Stimulated activated effector memory CD8-positive, alpha-beta T cell treated with anti-CD3 and anti-CD28 coated beads, Interleukin-12 subunit alpha, Interleukin-12 subunit beta, amount 100 ng/mL, for 72 hours (primary cell): ENCODE data around the gene SH3RF3.

Source experiments
- ATAC-seq: fragments of 150-1000 bp; cut with Tn5 transposase; 2 replicates; pipeline ENCODE4 v1.10.0; 2021
- DNase-seq, 2 donors: peaks; one replicate each; pipeline ENCODE4 v3.0.0; 2021 to 2022; ENCODE audit warnings: low spot score in 2 of 2
- H3K27ac Mint-ChIP-seq: one replicate; pipeline ENCODE4 v1.8.0; 2022; ENCODE audit warnings: mild to moderate bottlenecking, mixed read lengths
- H3K36me3 Mint-ChIP-seq: one replicate; pipeline ENCODE4 v1.8.0; 2022; ENCODE audit warnings: mild to moderate bottlenecking, mixed read lengths
- H3K4me1 Mint-ChIP-seq: one replicate; pipeline ENCODE4 v1.8.0; 2022; ENCODE audit warnings: mixed read lengths
- H3K4me3 Mint-ChIP-seq: one replicate; pipeline ENCODE4 v1.8.0; 2022; ENCODE audit warnings: mild to moderate bottlenecking, mixed read lengths
- H3K9me3 Mint-ChIP-seq: one replicate; pipeline ENCODE4 v1.8.0; 2022; ENCODE audit warnings: mixed read lengths

Gene SH3RF3

DNA sequence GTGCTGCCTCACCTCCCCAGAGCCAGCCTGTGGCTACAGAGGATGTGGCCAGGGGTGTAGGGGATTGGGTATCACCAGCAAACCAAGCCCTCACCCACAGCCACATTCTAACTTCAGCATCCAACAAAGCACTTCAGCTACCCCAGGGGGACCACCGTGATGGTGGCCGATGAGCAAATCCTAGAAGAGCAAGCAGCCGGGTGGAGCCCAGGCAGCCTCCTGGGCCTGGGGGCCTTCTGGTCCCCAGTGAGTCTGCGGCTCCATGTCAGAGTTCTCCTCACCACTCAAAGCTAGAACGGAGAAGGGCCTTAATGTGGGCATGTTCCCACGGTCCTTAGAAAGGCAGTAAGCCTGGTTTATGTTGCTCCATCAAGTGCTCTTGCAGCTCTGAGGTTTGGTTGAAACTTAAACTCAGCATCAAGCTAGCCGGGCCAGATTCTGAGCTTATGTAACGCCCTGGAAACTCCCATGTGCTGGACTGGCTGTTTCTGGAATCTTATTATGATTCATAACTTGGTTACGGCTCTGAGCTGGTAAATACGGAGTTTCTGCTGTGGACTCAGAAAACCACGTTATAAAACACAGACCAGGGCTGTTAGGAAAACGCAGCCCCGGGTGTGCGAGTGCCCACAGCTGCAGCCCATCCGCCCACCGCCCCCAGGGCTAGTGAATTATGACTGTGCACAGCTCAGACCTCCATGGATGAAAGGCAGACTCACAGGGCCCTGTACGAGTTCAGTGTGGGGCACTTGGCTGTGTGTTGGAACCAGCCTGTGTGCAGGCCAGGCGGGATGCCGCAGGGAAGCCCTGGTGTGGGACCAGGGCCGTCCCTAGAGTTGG is 385.0 kb downstream of the SH3RF3 start:
- Mint-ChIP-seq H3K4me3 (peak overlapping the region; percentile 15), H3K9me3 (no peaks in the 10 kb centered on the region), H3K27ac (no peak overlapping the region), H3K36me3 (peaks cover 5% of the 10 kb centered on the region), H3K4me1 (peaks cover 27% of the 10 kb centered on the region)
- DNase-seq, result peak; percentile 21 to 82
- peak; percentile 78 for ATAC-seq

DNA sequence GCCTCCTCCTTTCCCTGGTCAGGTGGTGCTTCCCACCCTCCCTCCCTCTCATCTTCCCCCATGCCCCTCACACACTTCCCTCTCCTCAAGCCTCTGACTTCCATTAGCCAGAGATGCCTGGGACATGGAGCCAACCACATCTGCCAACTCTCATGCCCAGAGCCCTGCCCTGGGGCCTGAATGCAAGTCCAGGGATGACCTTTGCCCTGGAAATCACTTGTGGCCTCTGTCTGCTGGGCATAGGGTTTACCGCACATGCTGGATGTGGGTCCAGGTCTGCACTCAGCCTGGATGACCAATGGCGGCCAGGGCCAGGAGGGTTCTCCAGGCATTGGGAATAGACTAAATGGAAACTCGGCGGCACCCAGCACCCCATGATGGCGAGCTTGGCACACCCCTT is 385.9 kb downstream of the SH3RF3 start:
- H3K27ac Mint-ChIP-seq, result no peak overlapping the region
- ATAC-seq, result no peak
- H3K4me1 Mint-ChIP-seq, result peaks cover 27% of the 10 kb centered on the region
- no peaks in the 10 kb centered on the region for H3K9me3 Mint-ChIP-seq
- no peak overlapping the region for H3K4me3 Mint-ChIP-seq
- H3K36me3 Mint-ChIP-seq, result peaks cover 5% of the 10 kb centered on the region
- DNase-seq, result no peak

DNA sequence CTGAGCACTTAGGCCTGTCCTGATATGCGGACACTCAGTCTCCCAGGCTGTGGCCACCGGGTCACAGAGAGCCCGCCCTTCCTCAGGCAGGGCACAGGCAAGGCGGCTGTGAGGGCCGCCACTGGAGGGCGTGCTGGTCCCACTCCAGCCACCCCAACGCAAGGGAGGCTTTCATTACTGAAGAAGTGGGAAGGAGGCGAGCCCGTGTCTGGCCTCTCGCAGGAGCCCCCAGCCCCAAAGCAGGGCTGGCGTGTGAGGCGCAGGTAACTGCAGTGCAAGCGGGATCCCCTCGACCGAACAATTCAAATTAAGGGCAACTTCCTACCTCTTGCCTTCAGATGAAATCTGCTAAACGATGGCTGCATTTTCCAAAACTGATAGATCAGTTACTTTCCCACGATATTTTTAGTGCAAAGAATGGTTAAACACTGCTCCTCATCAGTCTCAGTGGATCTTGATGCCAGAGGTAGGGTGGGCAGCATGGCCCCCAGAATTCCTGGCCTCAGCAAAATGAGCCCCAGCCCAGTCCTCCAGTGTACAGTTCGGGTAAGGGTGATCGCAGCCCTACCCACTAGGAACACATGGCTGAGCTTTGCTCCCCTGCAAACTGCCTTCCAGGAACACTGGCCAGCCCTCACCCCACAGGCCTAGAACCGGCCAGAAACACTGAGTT is 387.6 kb downstream of the SH3RF3 start:
- ATAC-seq (no peak), DNase-seq (no peak)
- H3K9me3 Mint-ChIP-seq, result no peaks in the 10 kb centered on the region

DNA sequence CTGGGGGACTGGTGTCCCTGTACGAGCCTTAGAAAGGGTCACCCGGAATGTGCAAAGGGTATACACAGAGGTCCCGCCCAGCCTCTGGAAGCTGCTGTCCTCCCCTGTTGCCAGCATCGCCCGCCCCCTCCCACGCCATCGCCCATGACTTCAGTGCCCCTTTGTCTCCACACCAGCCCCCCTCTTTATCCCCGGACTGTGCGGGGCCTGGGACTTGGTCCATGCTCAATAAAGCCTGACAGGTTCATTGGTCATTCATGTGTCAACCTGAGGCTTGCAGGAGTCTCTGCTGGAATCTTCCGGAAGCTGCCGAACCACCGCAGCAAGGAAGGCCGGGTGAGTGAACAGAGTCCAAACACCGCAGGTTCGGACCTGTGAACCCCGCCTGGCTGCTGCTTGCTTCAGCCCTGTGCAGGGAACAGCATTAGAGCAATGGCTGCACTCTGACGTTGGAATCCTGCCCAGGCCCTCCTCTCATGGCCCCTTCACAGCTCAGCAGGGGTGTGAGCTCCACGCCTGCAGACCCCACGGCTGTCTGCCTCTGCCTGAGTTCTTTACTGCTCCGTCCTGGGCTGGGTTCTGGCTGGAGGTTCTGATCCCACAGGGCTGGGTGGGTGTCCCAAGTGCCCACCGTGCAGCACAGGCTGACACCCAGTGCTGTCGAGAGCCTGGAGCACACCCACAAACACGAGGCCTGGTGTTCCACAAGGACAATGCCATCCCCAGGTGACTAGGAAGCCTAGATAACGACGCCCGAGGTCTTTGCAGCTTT is 388.3 kb downstream of the SH3RF3 start:
- Mint-ChIP-seq H3K4me3 (no peak overlapping the region), H3K4me1 (peaks cover 27% of the 10 kb centered on the region), H3K9me3 (no peaks in the 10 kb centered on the region), H3K27ac (no peak overlapping the region), H3K36me3 (peaks cover 5% of the 10 kb centered on the region)
- no peak for ATAC-seq
- DNase-seq, result no peak

More for the DNA sequence above, 387.6 kb downstream of the SH3RF3 start:
- Mint-ChIP-seq H3K27ac (no peak overlapping the region), H3K4me3 (no peak overlapping the region), H3K36me3 (peaks cover 5% of the 10 kb centered on the region), H3K4me1 (peaks cover 27% of the 10 kb centered on the region)

DNA sequence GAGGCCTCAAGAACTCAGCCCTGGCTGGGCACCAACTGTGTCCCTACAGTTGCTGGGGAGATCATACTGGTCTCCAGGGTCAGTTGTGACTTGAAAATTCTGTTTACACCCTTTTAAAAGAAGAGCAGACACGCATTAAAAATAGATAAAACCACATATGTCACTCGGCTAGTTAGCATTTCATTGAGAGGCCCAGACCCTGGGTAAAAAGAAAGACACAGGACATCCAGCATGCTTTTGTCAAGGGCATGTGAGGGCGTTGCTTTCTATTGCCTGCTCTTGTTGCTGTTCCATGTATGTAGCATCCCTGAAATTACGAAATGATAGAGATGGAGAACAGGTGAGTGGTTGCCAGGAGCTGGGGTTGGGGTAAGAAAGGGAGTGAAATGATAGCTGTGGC is 390.5 kb downstream of the SH3RF3 start:
- H3K27ac Mint-ChIP-seq, result no peak overlapping the region
- H3K4me1 Mint-ChIP-seq, result peaks cover 11% of the 10 kb centered on the region
- H3K36me3 Mint-ChIP-seq, result no peaks in the 10 kb centered on the region
- no peaks in the 10 kb centered on the region for H3K9me3 Mint-ChIP-seq
- ATAC-seq (no peak), DNase-seq (no peak)
- no peak overlapping the region for H3K4me3 Mint-ChIP-seq

DNA sequence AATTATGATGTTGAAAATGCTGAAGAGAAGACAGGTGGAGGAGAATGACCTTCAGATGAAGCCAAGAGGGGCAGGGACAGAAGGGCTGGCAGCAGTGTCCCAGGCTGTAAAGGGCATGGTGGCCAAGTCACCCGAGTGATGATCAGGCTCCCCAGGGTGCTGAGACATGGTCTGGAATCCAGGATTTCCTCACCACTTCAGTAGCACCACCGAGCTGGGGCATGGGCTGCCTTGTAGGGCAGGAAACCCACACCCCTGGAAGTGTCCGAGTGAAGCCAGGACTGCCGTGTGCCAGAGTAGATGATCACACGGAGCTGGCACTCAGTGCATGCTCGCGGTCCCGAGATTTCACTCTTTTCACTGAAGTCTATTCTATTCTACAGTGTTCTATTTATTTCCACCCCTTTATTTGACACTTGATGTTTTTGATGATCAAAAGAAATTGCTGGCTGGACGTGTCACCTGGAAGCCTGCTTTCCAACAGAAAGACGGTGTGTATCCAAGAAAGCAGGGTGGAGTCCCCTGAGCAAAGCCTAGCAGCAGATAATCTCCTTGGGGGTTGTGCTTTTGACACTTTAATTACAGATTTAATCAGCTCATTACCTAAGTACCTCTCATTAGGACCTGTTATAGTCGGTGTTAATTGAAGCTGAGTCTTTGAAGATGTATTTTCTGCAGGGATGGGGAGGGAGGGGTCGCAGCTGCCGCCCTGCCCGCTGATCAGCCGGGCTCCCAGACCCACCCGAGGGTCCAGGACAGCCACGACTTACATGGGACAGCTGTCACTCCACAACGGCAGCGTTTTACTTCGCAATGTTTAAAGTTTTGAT is 392.4 kb downstream of the SH3RF3 start:
- H3K4me3 Mint-ChIP-seq, result no peak overlapping the region
- no peaks in the 10 kb centered on the region for H3K36me3 Mint-ChIP-seq
- no peak overlapping the region for H3K27ac Mint-ChIP-seq
- H3K4me1 Mint-ChIP-seq, result no peaks in the 10 kb centered on the region
- no peak for DNase-seq
- ATAC-seq, result no peak
- H3K9me3 Mint-ChIP-seq, result no peaks in the 10 kb centered on the region

DNA sequence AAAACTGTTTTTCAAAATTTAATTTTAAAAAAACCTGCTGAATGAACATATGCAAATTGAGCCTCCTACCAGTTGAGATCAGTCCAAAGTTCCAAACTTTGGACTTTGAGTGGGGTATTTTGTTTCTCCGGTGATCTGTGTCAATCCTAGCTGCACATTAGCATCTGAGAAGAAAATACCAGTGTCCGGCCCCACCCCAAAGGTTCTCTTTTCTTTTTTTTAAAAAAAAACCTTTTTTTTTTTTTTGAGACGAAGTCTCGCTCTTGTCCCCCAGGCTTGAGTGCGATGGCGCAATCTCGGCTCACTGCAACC is 393.0 kb downstream of the SH3RF3 start:
- DNase-seq, result no peak
- no peak overlapping the region for H3K27ac Mint-ChIP-seq
- H3K9me3 Mint-ChIP-seq, result no peaks in the 10 kb centered on the region
- no peaks in the 10 kb centered on the region for H3K4me1 Mint-ChIP-seq
- no peak for ATAC-seq
- no peaks in the 10 kb centered on the region for H3K36me3 Mint-ChIP-seq
- no peak overlapping the region for H3K4me3 Mint-ChIP-seq

DNA sequence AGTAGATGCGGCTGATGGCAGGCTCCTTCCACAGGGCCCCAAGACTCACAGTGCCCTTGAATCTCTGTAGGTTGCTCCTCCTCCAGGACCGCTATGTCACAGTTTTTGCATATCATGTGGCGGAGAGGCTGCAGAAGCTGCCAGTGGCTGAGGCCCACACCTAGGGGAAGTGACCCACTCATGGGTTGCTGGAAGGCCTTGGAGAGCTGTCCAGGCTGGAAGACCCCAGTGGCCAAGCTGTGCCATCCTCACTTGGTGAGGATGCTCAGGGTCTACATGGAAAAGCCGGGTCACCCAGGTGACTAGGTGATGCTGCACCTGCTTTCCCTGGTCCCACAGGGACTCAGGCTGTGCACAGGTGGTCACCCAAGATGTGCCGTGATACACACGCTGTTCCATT is 394.1 kb downstream of the SH3RF3 start:
- Mint-ChIP-seq H3K4me1 (no peaks in the 10 kb centered on the region), H3K27ac (no peak overlapping the region), H3K36me3 (no peaks in the 10 kb centered on the region), H3K9me3 (no peaks in the 10 kb centered on the region), H3K4me3 (no peak overlapping the region)
- ATAC-seq, result no peak
- DNase-seq, result no peak

DNA sequence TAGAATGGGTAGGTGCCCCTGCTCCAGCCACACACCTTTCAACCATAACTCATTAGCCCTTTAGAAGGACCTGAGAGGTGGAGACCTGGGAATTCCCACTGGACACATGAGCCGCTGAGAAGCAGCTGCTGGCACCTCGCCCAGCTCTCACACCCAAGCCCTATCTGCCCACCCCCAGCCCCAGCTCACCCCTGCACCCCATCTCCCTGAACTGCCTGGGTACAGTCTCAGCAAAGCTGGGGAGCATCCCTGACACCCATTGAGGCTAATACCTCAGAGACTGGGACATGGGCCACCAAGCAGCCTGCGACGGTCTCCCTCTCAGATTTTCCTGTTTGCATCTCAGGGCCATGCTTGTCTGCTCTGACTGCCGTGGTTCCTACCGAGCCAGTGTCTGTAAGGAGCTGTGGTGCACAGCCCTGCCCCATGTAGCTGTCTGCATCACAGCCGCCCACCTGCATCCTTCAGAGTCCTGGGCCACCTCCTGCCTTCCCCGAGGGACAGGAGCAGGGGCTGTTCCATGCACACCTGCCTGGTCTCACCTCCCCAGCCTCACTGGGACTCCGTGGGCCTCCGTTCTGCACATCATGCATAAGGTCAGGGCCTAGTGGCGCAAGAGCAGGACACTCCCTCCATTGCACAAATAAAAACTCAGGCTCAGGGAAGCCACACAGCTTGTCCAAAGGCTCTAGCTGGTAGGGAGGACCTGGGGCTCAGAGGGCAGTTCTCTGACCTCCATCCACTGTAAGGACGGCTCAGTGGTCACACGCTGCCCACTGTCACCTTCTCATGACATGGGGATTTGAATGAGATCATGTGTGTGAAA is 394.7 kb downstream of the SH3RF3 start:
- Mint-ChIP-seq H3K4me1 (no peaks in the 10 kb centered on the region), H3K4me3 (no peak overlapping the region), H3K27ac (no peak overlapping the region), H3K9me3 (no peaks in the 10 kb centered on the region), H3K36me3 (no peaks in the 10 kb centered on the region)
- ATAC-seq (no peak), DNase-seq (no peak)

DNA sequence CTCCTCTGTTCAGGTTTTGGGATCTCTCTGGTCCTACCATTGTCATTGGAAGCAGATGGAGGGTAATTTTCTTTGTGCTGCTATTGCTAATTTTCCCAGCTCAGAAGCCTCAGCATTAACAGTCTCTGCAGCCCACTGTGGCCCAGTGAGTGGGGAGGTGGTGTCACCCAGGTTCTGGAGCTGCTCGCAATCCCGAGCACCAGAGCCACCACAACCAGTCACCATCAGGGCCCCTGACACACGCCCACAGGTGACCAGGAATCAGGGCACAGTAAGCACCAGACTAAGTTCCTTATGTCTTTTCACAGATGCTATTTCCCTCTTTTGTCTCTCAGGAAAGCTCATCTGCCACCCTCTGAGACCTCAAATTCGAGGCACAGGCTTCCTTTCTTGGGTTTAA is 396.8 kb downstream of the SH3RF3 start:
- no peaks in the 10 kb centered on the region for H3K36me3 Mint-ChIP-seq

DNA sequence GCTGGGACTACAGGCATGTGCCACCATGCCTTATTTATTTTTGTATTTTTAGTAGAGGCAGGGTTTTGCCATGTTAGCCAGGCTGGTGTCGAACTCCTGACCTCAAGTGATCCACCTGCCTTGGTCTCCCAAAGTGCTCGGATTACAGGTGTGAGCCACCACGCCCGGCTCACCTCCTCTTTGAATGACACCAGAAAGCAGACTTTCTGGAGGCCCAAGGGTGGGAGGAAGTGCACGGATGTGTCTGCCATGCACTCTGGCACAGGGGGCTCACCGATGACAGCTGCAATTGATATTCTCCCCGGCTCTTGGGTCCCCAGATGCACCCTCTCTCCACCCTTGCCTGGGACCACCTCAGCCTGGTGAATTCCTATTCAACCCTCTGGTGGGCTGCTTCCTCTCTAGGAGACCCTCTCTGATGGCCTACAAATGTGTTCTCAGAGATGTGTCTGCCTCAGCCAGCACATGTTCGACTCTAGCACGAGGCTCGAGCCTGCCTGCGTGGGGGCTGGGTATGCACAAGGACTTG is 397.5 kb downstream of the SH3RF3 start:
- no peak overlapping the region for H3K27ac Mint-ChIP-seq
- H3K4me3 Mint-ChIP-seq, result no peak overlapping the region
- no peak for ATAC-seq
- no peaks in the 10 kb centered on the region for H3K36me3 Mint-ChIP-seq
- H3K9me3 Mint-ChIP-seq, result no peaks in the 10 kb centered on the region
- DNase-seq, result no peak
- no peaks in the 10 kb centered on the region for H3K4me1 Mint-ChIP-seq

More for the DNA sequence above, 396.8 kb downstream of the SH3RF3 start:
- no peaks in the 10 kb centered on the region for H3K9me3 Mint-ChIP-seq
- no peak overlapping the region for H3K27ac Mint-ChIP-seq
- ATAC-seq (no peak), DNase-seq (no peak)
- no peak overlapping the region for H3K4me3 Mint-ChIP-seq
- no peaks in the 10 kb centered on the region for H3K4me1 Mint-ChIP-seq

DNA sequence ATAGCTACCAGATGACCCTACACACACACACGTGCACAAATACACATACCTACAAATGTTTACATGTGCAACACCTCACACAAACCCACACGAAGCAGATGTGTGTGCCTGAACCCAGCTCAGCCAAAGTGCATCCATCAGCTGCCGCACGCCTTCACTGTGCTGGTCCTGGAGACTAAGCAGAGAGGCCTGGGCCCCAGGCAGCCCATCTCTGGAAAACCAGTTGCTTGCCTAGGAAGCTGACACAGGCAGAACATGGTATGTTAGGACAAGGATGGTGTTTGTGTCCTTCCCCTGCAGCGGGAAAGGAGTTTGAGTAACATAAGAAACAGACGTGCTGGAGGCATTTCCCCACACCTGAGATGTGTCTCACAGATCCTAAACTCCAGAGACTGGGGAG is 398.1 kb downstream of the SH3RF3 start:
- no peaks in the 10 kb centered on the region for H3K9me3 Mint-ChIP-seq

DNA sequence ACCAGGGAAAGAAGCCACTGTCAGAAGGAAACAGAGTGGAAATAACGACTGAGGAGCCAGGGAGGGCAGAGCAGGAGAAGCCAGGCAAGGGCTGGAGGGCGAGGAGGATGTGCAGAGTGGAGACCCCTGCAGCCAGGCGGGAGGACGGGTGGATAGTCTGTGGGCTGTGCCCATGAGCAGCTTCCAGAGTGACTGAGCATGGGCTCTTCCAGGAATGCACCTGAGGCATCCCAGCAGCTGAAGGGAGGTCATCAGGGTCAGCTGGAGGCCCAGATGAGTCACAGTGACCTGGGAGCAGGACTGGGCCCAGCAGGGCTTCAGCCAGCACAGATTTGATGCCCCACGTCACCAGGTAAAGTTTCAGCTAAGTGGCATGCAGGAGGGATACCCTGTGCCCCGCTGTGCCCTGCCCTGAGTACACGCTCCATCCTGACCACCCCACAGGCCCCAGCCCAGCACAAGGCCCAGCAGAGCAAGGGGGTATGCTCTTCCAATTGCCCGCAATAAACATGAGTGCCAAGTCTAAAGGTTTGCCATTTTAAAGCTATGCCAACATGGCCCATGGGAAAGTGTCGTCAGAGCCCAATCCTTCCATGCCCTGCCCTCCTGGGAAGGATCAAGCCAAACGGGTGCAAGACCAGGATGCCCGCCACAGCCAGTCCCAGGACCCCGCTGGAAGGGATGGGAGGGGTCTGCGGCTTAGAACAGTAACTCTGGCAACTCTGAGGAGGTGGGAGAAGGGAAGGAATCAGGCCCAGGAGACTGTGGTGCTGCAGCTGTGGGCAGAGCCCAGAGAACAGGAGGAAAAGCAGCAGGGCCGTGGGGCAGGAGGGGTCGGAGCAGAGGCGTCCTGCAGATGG is 399.1 kb downstream of the SH3RF3 start:
- ATAC-seq (no peak), DNase-seq (no peak)
- H3K36me3 Mint-ChIP-seq, result no peaks in the 10 kb centered on the region
- no peak overlapping the region for H3K4me3 Mint-ChIP-seq
- H3K27ac Mint-ChIP-seq, result no peak overlapping the region
- H3K4me1 Mint-ChIP-seq, result no peaks in the 10 kb centered on the region
- H3K9me3 Mint-ChIP-seq, result no peaks in the 10 kb centered on the region

More for the DNA sequence above, 398.1 kb downstream of the SH3RF3 start:
- H3K27ac Mint-ChIP-seq, result no peak overlapping the region
- ATAC-seq, result no peak
- H3K4me3 Mint-ChIP-seq, result no peak overlapping the region
- H3K4me1 Mint-ChIP-seq, result no peaks in the 10 kb centered on the region
- no peak for DNase-seq
- H3K36me3 Mint-ChIP-seq, result no peaks in the 10 kb centered on the region
